ENCODE data around the gene LRRC34. TPM values are rescaled to one million over a fixed set of nuclear protein-coding genes. Genes with fewer than 3 reads are reported as not detected.

LRRC34 gene
- total RNA-seq, 2 experiments from 2014 or later: 3.8 TPM

DNA sequence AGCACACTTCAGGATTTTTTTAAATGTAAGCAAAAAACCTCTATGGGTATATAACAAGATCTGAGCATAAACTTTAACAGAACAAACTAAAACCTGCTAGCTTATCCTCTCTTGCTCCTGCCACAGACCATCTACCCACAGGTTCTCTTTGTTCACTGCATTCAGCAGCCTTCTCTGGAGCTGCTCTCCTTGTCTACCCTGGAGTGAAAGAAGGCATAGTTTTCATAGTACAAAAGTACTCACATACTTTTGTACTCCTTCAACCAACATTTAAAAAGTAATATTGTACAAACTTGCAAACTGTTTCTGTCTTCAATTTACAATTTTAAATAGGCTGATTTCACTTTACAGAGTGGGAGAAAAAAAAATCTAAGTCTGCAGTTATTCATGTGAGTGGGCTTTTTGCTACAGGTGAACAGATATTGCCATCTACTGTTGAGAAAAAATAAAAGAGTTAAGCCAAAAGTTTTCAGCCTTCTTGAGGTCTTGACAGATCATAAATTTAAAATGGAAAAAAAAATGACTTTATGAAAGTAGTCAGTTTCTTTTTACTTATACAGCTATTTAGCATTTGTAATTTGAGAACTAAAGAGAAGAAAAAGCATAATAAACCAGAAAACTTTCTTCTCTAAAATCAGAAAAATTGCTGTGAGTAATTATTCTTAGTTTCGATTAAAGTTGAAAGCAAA is 68.2 kb downstream of the LRRC34 start:
- Mint-ChIP-seq H3K9me3 (ENCODE audit: low read depth) (no peaks in the 10 kb centered on the region), H3K4me1 (peaks cover 16% of the 10 kb centered on the region), H3K27ac (no peak overlapping the region), H3K4me3 (no peak overlapping the region), H3K27me3 (peaks cover 16% of the 10 kb centered on the region), H3K36me3 (ENCODE audit: low read depth) (no peaks in the 10 kb centered on the region)
- CTCF ChIA-PET: interaction anchor here (0.5 to 1.2 kb wide), 11 partner anchors 10 to 889 kb away, joined by 3 to 10 read pairs (median 3); no protein-coding TSS in a partner anchor
- ATAC-seq (no peak), DNase-seq (no peak)
- intact Hi-C loops (cut with DNase I, micrococcal nuclease): loop anchor here (2.0 to 5.0 kb wide), 3 partner anchors 597 to 1532 kb away; no protein-coding TSS in a partner anchor
- POLR2A ChIA-PET: no interaction called here

Other genes starting within 250 kb of the LRRC34 start
- gene MECOM, start 149.2 kb downstream of the LRRC34 start, total RNA-seq: not detected
- gene TERC, start 47.8 kb downstream of the LRRC34 start, total RNA-seq: 10 to 100 TPM in 1 of 2 experiments, 1 to 10 TPM in 1; 2.6 to 11.1 TPM
- gene ACTRT3, start 43.3 kb downstream of the LRRC34 start, total RNA-seq: under 1 TPM; 0.40 to 0.62 TPM
- gene MYNN, start 39.5 kb downstream of the LRRC34 start, total RNA-seq: 10 to 100 TPM; 13.6 to 14.2 TPM
- gene LRRIQ4, start within 50 bp of the LRRC34 start, total RNA-seq: under 1 TPM; 0.09 to 0.12 TPM
- gene LRRC31, start 57.0 kb upstream of the LRRC34 start, total RNA-seq: not detected
- gene SAMD7, start 98.7 kb upstream of the LRRC34 start, total RNA-seq: not detected
- 10 to 100 TPM; 62.8 to 74.7 TPM for gene SEC62, start 153.9 kb upstream of the LRRC34 start, total RNA-seq
- gene GPR160, start 225.1 kb upstream of the LRRC34 start, total RNA-seq: 10 to 100 TPM in 1 of 2 experiments, 1 to 10 TPM in 1; 9.4 to 11.1 TPM